Kidney (tissue), 14 donors: ENCODE measurements around the gene SRGAP3. TPM values are rescaled to one million over a fixed set of nuclear protein-coding genes. Genes with fewer than 3 reads are reported as not detected.

ENCODE experiments used
- DNase-seq, 5 donors: peaks; one replicate each; pipeline ENCODE4 v3.0.0-alpha.2; 2013 to 2020
- FAIRE-seq: peaks from 2 replicates; lab custom pipeline; 2012; peaks lifted over from hg19 to GRCh38; lab: Jason Lieb, UNC
- H3K27ac ChIP-seq, 2 donors: one replicate each; pipeline ENCODE4 v1.7.0; 2013; ENCODE audit warnings: low read depth in 2 of 2, low read length in 2 of 2, inconsistent platforms in 1 of 2
- H3K27me3 ChIP-seq: one replicate; pipeline ENCODE4 v1.7.1; 2013; ENCODE audit warnings: low read length, inconsistent platforms; ENCODE audit not compliant: control insufficient read depth, insufficient read depth
- H3K36me3 ChIP-seq, 3 donors: one replicate each; pipeline versions ENCODE4 v1.7.0 to v1.7.1; 2013; ENCODE audit warnings: low read length in 3 of 3, control low read depth in 1 of 3, inconsistent platforms in 1 of 3; ENCODE audit not compliant: insufficient read depth in 3 of 3, control insufficient read depth in 2 of 3
- H3K4me1 ChIP-seq, 3 donors: one replicate each; pipeline versions ENCODE4 v1.7.0 to v1.7.1; 2013; ENCODE audit warnings: low read length in 3 of 3, inconsistent platforms in 1 of 3, low read depth in 1 of 3; ENCODE audit not compliant: control insufficient read depth in 2 of 3, insufficient read depth in 2 of 3
- H3K4me3 ChIP-seq, 3 donors: one replicate each; pipeline versions ENCODE4 v1.7.0 to v1.8.1; 2013; ENCODE audit warnings: low read length in 3 of 3, control low read depth in 1 of 3, inconsistent platforms in 1 of 3
- H3K9ac ChIP-seq, 3 donors: one replicate each; pipeline versions ENCODE4 v1.7.0 to v1.7.1; 2013; ENCODE audit warnings: low read length in 3 of 3, control low read depth in 1 of 3, inconsistent platforms in 1 of 3
- H3K9me3 ChIP-seq, 3 donors: one replicate each; pipeline versions ENCODE4 v1.7.0 to v1.7.1; 2013; ENCODE audit warnings: low read length in 3 of 3, control low read depth in 1 of 3, inconsistent platforms in 1 of 3; ENCODE audit not compliant: control insufficient read depth in 2 of 3, insufficient read depth in 1 of 3
- CTCF ChIP-seq: IDR thresholded peaks from 3 replicates; pipeline ENCODE4 v1.5.1; 2012; ENCODE audit warnings: mild to moderate bottlenecking, moderate library complexity, borderline replicate concordance; ENCODE audit not compliant: insufficient read depth; ENCODE audit errors: extremely low read depth
- intact Hi-C: fragments of 100-400 bp; cut with DNase I; formaldehyde crosslinking; loops from one replicate; pipeline ENCODE4 v1.11.1; 2022
- polyA plus RNA-seq: library from polyadenylated mRNA; stranded (reverse); fragments of 350-450 nt; fragmentation: Illumina TruSeq; extraction: RNeasy Lipid Tissue Mini Kit (QIAGEN cat#74804); gene quantifications from one replicate; pipeline ENCODE4 v1.2.3, GENCODE V29; 2014; ENCODE audit warnings: low read depth, low replicate concordance; ENCODE audit not compliant: insufficient read depth
- total RNA-seq: library from RNA; stranded (reverse); fragmentation: NEBNext Ultra II Directional; extraction: Animal tissue kit (Norgen Biotek cat#: 25700); gene quantifications from one replicate; pipeline ENCODE4 v1.2.1, GENCODE V29; 2021
- donor health status: control.
- donor health status: control.
- donor health status: control.
- donor health status: control.
- donor health status: control.
- donor health status: DM: yes; HTN: yes; CAD: no.
- donor health status: Normal renal cell carcinoma (clear cell type).

Gene SRGAP3
- total and polyA plus RNA-seq, 2 donors from 2014 or later = 4.1 to 24.3 TPM

GRCh38 chr3:9151240-9151639 lies 98.2 kb downstream of the SRGAP3 start:
- H3K4me3 ChIP-seq = no peak overlapping the region
- DNase-seq (no peak), FAIRE-seq (no peak)
- H3K27me3 ChIP-seq = no peaks in the 10 kb centered on the region
- no peak overlapping the region for H3K9ac ChIP-seq
- no peak overlapping the region for H3K27ac ChIP-seq
- no peaks in the 10 kb centered on the region for H3K4me1 ChIP-seq
- peaks cover 0 to 9% (median 0%) of the 10 kb centered on the region in 3 donors for H3K9me3 ChIP-seq
- TF ChIP-seq CTCF = no peak
- intact Hi-C loops = no loop called here
- H3K36me3 ChIP-seq = no peaks in the 10 kb centered on the region

- no peak for TF ChIP-seq CTCF
- Histone ChIP-seq H3K4me3 (no peak overlapping the region), H3K27ac (no peak overlapping the region), H3K9ac (no peak overlapping the region), H3K9me3 (peaks cover 0 to 9% (median 0%) of the 10 kb centered on the region in 3 donors), H3K27me3 (no peaks in the 10 kb centered on the region), H3K36me3 (no peaks in the 10 kb centered on the region), H3K4me1 (no peaks in the 10 kb centered on the region)
- DNase-seq (no peak), FAIRE-seq (no peak)
- intact Hi-C loops = no loop called here
Observed at GRCh38 chr3:9149566-9149965, 99.9 kb downstream of the SRGAP3 start.

GRCh38 chr3:9147896-9148266 lies 101.6 kb downstream of the SRGAP3 start:
- Histone ChIP-seq H3K27ac (no peak overlapping the region), H3K9ac (no peak overlapping the region), H3K4me1 (peaks cover 0 to 1% (median 0%) of the 10 kb centered on the region in 3 donors), H3K27me3 (no peaks in the 10 kb centered on the region), H3K36me3 (no peaks in the 10 kb centered on the region), H3K4me3 (no peak overlapping the region), H3K9me3 (peaks cover 0 to 9% (median 0%) of the 10 kb centered on the region in 3 donors)
- intact Hi-C loops = no loop called here
- TF ChIP-seq CTCF = no peak
- FAIRE-seq (no peak), DNase-seq (peak in 1 of 5 donors; percentile 61)
